Measurements from ENCODE around the gene RTP5. TPM values are rescaled to one million over a fixed set of nuclear protein-coding genes. Genes with fewer than 3 reads are reported as not detected.
"Not testable (repeated sequence)": the region's sequence is repeated elsewhere in the genome, so short reads cannot be mapped to it uniquely, and the experiment has no call there.

Gene RTP5
- total RNA-seq, 1 experiment from 2014 or later, result not detected

GRCh38 chr2:241902357-241902991 is 32.9 kb downstream of the RTP5 start:
- no peak for DNase-seq (ENCODE audit: low read depth, low spot score)
- in situ Hi-C loops (cut with HindIII; ENCODE audit: low pct_unique_long_range_greater_than_20kb, low sequenced_read_pairs), result no loop called here

- no peak for DNase-seq (ENCODE audit: low read depth, low spot score)
- in situ Hi-C loops (cut with HindIII; ENCODE audit: low pct_unique_long_range_greater_than_20kb, low sequenced_read_pairs), result no loop called here
These were observed 33.8 kb downstream of the RTP5 start for GRCh38 chr2:241903121-241904010.

GRCh38 chr2:241904011-241904718 is 34.6 kb downstream of the RTP5 start:
- no peak for DNase-seq (ENCODE audit: low read depth, low spot score)
- in situ Hi-C loops (cut with HindIII; ENCODE audit: low pct_unique_long_range_greater_than_20kb, low sequenced_read_pairs), result no loop called here

- no peak for DNase-seq (ENCODE audit: low read depth, low spot score)
- in situ Hi-C loops (cut with HindIII; ENCODE audit: low pct_unique_long_range_greater_than_20kb, low sequenced_read_pairs), result no loop called here
These were observed 35.5 kb downstream of the RTP5 start for GRCh38 chr2:241904791-241905710.

GRCh38 chr2:241905716-241906377 is 36.3 kb downstream of the RTP5 start:
- no peak for DNase-seq (ENCODE audit: low read depth, low spot score)
- in situ Hi-C loops (cut with HindIII; ENCODE audit: low pct_unique_long_range_greater_than_20kb, low sequenced_read_pairs), result no loop called here

GRCh38 chr2:241906378-241906770 is 36.8 kb downstream of the RTP5 start:
- in situ Hi-C loops (cut with HindIII; ENCODE audit: low pct_unique_long_range_greater_than_20kb, low sequenced_read_pairs); DNase-seq (ENCODE audit: low read depth, low spot score): not testable (repeated sequence)

GRCh38 chr2:241906826-241907570 is 37.5 kb downstream of the RTP5 start:
- DNase-seq (ENCODE audit: low read depth, low spot score), result no peak
- in situ Hi-C loops (cut with HindIII; ENCODE audit: low pct_unique_long_range_greater_than_20kb, low sequenced_read_pairs), result no loop called here

GRCh38 chr2:241907831-241908230 is 38.3 kb downstream of the RTP5 start:
- in situ Hi-C loops (cut with HindIII; ENCODE audit: low pct_unique_long_range_greater_than_20kb, low sequenced_read_pairs), result not testable (repeated sequence)

GRCh38 chr2:241908686-241909420 is 39.3 kb downstream of the RTP5 start:
- DNase-seq (ENCODE audit: low read depth, low spot score), result no peak
- in situ Hi-C loops (cut with HindIII; ENCODE audit: low pct_unique_long_range_greater_than_20kb, low sequenced_read_pairs), result no loop called here

More at GRCh38 chr2:241907831-241908230, 38.3 kb downstream of the RTP5 start:
- not testable (repeated sequence) for DNase-seq (ENCODE audit: low read depth, low spot score)

GRCh38 chr2:241909769-241910168 is 40.2 kb downstream of the RTP5 start:
- no peak for DNase-seq (ENCODE audit: low read depth, low spot score)
- in situ Hi-C loops (cut with HindIII; ENCODE audit: low pct_unique_long_range_greater_than_20kb, low sequenced_read_pairs), result no loop called here

GRCh38 chr2:241910604-241911520 is 41.3 kb downstream of the RTP5 start:
- in situ Hi-C loops (cut with HindIII; ENCODE audit: low pct_unique_long_range_greater_than_20kb, low sequenced_read_pairs), result no loop called here
- DNase-seq (ENCODE audit: low read depth, low spot score), result no peak

- no peak for DNase-seq (ENCODE audit: low read depth, low spot score)
- in situ Hi-C loops (cut with HindIII; ENCODE audit: low pct_unique_long_range_greater_than_20kb, low sequenced_read_pairs), result no loop called here
These were observed 42.0 kb downstream of the RTP5 start for GRCh38 chr2:241911551-241911950.

- in situ Hi-C loops (cut with HindIII; ENCODE audit: low pct_unique_long_range_greater_than_20kb, low sequenced_read_pairs), result no loop called here
- no peak for DNase-seq (ENCODE audit: low read depth, low spot score)
These were observed 42.6 kb downstream of the RTP5 start for GRCh38 chr2:241912021-241912555.

- in situ Hi-C loops (cut with HindIII; ENCODE audit: low pct_unique_long_range_greater_than_20kb, low sequenced_read_pairs), result no loop called here
- no peak for DNase-seq (ENCODE audit: low read depth, low spot score)
These were observed 44.2 kb downstream of the RTP5 start for GRCh38 chr2:241913703-241914102.
